GM06990 (cell line): Measurements from ENCODE around the gene VRK2.
"Not testable (repeated sequence)": the region's sequence is repeated elsewhere in the genome, so short reads cannot be mapped to it uniquely, and the experiment has no call there.

Experiments
- DNase-seq: peaks from one replicate; pipeline ENCODE4 v3.0.0-alpha.2; 2011; ENCODE audit not compliant: insufficient read length; ENCODE audit errors: extremely low read depth
- H3K27me3 ChIP-seq: replicated peaks from 2 replicates; pipeline ENCODE4 v1.6.0; 2011; ENCODE audit warnings: low read length; ENCODE audit not compliant: control insufficient read depth, insufficient read depth
- H3K36me3 ChIP-seq: 2 replicates; pipeline ENCODE4 v1.5.1; 2011; ENCODE audit warnings: low read length; ENCODE audit not compliant: control insufficient read depth, insufficient read depth
- H3K4me3 ChIP-seq: replicated peaks from 2 replicates; pipeline ENCODE4 v1.5.1; 2011; ENCODE audit warnings: low read depth, mild to moderate bottlenecking, control low read depth, low read length
- CTCF ChIP-seq: IDR thresholded peaks from 2 replicates; pipeline ENCODE4 v1.5.1; 2011; ENCODE audit warnings: low read length, control low read depth, mild to moderate bottlenecking, inconsistent platforms; ENCODE audit not compliant: insufficient read depth, poor library complexity, severe bottlenecking

VRK2 gene

GRCh38 chr2:58138396-58139030, 91.9 kb downstream of the VRK2 start:
- TF ChIP-seq CTCF: no peak
- Histone ChIP-seq H3K27me3 (no peaks in the 10 kb centered on the region), H3K4me3 (no peak overlapping the region), H3K36me3 (peaks cover 2% of the 10 kb centered on the region)
- no peak for DNase-seq

DNA sequence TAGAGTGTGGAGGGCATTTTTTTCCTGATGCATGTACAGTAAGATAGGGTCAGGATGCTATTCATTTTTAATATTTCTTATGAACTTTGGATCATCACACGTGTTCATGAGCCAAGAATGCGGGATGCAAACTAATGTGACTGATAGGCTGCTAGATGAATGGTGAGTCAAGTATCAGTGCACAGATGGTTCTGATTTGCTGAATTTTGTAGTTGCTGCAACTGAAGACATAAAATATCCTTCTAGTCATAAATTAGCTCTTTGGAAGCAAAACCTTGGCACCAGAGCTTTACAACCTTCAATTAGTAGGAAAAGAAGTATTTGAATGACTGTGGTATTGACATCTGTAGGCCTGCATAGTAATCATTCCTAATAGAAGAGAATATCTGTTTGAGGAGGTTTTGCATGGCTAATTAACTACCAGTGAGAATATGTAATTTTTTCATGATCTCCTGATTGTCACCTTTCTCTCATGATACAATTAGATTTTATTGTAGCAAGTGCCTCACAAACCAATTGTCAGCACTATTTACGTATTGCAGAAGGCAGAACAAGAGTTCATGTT, 94.0 kb downstream of the VRK2 start:
- DNase-seq: no peak
- no peak for TF ChIP-seq CTCF

DNA sequence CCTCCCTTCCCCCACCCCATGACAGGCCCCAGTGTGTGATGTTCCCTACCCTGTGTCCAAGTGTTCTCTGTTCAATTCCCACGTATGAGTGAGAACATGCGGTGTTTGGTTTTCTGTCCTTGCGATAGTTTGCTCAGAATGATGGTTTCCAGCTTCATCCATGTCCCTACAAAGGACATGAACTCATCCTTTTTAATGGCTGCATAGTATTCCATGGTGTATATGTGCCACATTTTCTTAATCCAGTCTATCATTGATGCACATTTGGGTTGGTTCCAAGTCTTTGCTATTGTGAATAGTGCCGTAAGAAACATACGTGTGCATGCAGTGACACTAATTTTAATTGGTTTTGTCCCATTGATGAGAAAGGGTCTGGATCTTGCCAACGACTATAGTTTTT, 99.2 kb downstream of the VRK2 start:
- not testable (repeated sequence) for H3K27me3 ChIP-seq, DNase-seq, H3K4me3 ChIP-seq, H3K36me3 ChIP-seq

More for the DNA sequence above, 94.0 kb downstream of the VRK2 start:
- Histone ChIP-seq H3K27me3 (no peaks in the 10 kb centered on the region), H3K4me3 (no peak overlapping the region), H3K36me3 (no peaks in the 10 kb centered on the region; the same call in 1 of the 2 replicates)

DNA sequence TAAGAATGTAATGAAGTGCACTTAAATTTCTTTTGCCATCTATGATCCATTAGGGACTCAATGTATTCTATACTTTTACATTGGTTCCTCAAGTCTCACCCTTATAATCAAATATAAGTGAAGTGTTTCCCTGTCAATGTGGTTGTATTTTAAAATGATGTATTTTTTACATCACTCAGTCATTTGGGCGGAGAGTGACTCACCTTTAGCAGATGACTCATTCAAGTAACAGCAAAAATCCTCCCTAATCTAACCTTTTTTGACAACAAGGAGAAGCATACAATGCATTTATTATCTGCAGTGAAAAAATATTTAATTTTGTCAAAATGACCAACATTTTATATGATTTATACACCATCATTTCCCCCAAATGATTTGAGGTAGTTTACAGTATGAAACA, 100.1 kb downstream of the VRK2 start:
- no peak for TF ChIP-seq CTCF
- Histone ChIP-seq H3K4me3 (no peak overlapping the region), H3K27me3 (no peaks in the 10 kb centered on the region), H3K36me3 (no peaks in the 10 kb centered on the region; the same call in none of the 2 replicates)
- no peak for DNase-seq

GRCh38 chr2:58155160-58155778, 108.7 kb downstream of the VRK2 start:
- no peak for TF ChIP-seq CTCF
- no peaks in the 10 kb centered on the region for H3K27me3 ChIP-seq
- no peak overlapping the region for H3K4me3 ChIP-seq
- no peak for DNase-seq
- peaks cover 6% of the 10 kb centered on the region for H3K36me3 ChIP-seq

DNA sequence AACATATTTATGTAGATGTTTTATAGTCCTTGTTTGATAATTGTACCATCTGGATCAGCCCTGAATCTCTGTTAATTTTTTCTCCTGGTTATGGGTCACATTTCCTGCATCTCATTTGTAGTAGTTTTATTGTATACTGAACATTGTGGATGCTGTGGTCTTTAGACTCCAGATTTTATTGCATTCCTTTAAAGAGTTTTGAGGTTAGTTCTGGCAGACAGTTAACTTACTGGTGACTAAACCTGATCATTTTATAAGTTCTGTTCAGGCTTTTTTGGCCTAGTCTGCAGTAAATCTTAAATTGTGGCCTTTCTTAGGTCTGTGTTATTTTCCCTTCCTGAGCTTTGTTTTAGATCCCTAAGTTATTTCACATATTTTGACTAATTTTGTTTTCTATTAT, 110.2 kb downstream of the VRK2 start:
- Histone ChIP-seq H3K36me3 (peaks cover 6% of the 10 kb centered on the region), H3K4me3 (no peak overlapping the region), H3K27me3 (no peaks in the 10 kb centered on the region)
- no peak for TF ChIP-seq CTCF
- no peak for DNase-seq
